ENCODE data around the gene ADD1.

DNA sequence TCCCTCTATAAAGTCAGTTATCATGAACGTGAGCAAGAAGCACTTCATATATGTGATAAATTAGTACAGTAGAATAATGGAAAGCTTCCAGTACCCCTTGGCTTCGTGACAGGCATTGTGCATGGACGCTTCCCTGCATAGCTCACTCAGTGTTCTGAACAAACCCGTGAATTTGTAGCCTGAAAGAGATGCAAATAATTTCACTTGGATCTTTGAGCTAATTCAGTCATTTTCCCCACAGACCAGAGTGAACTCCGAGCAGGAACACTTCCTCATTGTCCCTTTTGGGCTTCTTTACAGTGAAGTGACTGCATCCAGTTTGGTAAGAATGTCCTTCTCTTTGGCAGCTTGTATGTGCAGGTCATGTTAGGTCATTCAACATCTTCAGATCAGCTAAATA lies 50.1 kb downstream of the ADD1 start:
- TF ChIP-seq, protein P1, sequence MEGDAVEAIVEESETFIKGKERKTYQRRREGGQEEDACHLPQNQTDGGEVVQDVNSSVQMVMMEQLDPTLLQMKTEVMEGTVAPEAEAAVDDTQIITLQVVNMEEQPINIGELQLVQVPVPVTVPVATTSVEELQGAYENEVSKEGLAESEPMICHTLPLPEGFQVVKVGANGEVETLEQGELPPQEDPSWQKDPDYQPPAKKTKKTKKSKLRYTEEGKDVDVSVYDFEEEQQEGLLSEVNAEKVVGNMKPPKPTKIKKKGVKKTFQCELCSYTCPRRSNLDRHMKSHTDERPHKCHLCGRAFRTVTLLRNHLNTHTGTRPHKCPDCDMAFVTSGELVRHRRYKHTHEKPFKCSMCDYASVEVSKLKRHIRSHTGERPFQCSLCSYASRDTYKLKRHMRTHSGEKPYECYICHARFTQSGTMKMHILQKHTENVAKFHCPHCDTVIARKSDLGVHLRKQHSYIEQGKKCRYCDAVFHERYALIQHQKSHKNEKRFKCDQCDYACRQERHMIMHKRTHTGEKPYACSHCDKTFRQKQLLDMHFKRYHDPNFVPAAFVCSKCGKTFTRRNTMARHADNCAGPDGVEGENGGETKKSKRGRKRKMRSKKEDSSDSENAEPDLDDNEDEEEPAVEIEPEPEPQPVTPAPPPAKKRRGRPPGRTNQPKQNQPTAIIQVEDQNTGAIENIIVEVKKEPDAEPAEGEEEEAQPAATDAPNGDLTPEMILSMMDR (IDR thresholded peaks at IDR 0.05) = no peak
- TF ChIP-seq POLR2A (IDR thresholded peaks at IDR 0.05) = no peak
- no peak for TF ChIP-seq POLR2AphosphoS5 (IDR thresholded peaks at IDR 0.05)

Measured in suprapubic skin (tissue), 4 donors.